IMR-90 (cell line): ENCODE results near the gene POLE4. TPM values are rescaled to one million over a fixed set of nuclear protein-coding genes. Genes with fewer than 3 reads are reported as not detected.

Experiments used
- ATAC-seq: fragments of 200-7000 bp; cut with Tn5 transposase; 2 replicates; pipeline ENCODE4 v1.9.1; 2020; ENCODE audit warnings: low read depth, mild to moderate bottlenecking, moderate library complexity
- BruUV-seq: library from RNA; stranded (reverse); fragments of 400-500 nt; replicated peaks from 2 replicates; lab custom pipeline; 2021; lab: Mats Ljungman, UMichigan
- CTCF ChIA-PET: fragments of 300-600 bp; formaldehyde crosslinking; extraction: SDS; loops from one replicate; lab custom pipeline; 2021; ENCODE audit warnings: antibody characterized with exemption; lab: Yijun Ruan, JAX
- POLR2A ChIA-PET: fragments of 300-600 bp; sonication (Branson Sonifier 250); formaldehyde crosslinking; loops from one replicate; lab custom pipeline; 2022; ENCODE audit warnings: antibody characterized with exemption; ENCODE audit not compliant: unreplicated experiment; lab: Charles Lee
- DNase-seq: peaks from one replicate; pipeline ENCODE4 v3.0.0; 2013
- H2AFZ ChIP-seq: replicated peaks from 2 replicates; pipeline ENCODE3; 2013; ENCODE audit warnings: low read length, mild to moderate bottlenecking; ENCODE audit not compliant: poor library complexity
- H2AK5ac ChIP-seq: 2 replicates; pipeline ENCODE4 v1.6.1; 2013; ENCODE audit warnings: low read depth, low read length, inconsistent platforms
- H2AK9ac ChIP-seq: replicated peaks from 2 replicates; pipeline ENCODE3; 2013; ENCODE audit warnings: mild to moderate bottlenecking, low read depth, low read length, moderate library complexity; ENCODE audit not compliant: poor library complexity
- H2BK120ac ChIP-seq: 2 replicates; pipeline ENCODE4 v1.6.1; 2013; ENCODE audit warnings: low read depth, low read length, inconsistent platforms
- H2BK15ac ChIP-seq: 3 replicates; pipeline ENCODE4 v1.6.1; 2013; ENCODE audit warnings: low read depth, low read length, inconsistent platforms
- H2BK20ac ChIP-seq: 2 replicates; pipeline ENCODE4 v1.6.1; 2013; ENCODE audit warnings: low read depth, mild to moderate bottlenecking, inconsistent platforms, low read length, moderate library complexity
- H2BK5ac ChIP-seq: 2 replicates; pipeline ENCODE4 v1.6.1; 2013; ENCODE audit warnings: mild to moderate bottlenecking, low read depth, low read length, inconsistent platforms; ENCODE audit not compliant: poor library complexity, severe bottlenecking
- H3K14ac ChIP-seq: replicated peaks from 2 replicates; pipeline ENCODE4 v1.6.1; 2013; ENCODE audit warnings: low read depth, low read length, inconsistent platforms
- H3K18ac ChIP-seq: 2 replicates; pipeline ENCODE4 v1.6.1; 2013; ENCODE audit warnings: low read depth, low read length, control low read depth
- H3K23ac ChIP-seq: 2 replicates; pipeline ENCODE4 v1.6.1; 2013; ENCODE audit warnings: low read depth, low read length, inconsistent platforms
- H3K27ac ChIP-seq: 2 replicates; pipeline ENCODE4 v1.5.1; 2013; ENCODE audit warnings: mild to moderate bottlenecking, control low read depth, low read length; ENCODE audit not compliant: insufficient read depth
- H3K27me3 ChIP-seq: 2 replicates; pipeline ENCODE4 v1.6.1; 2013; ENCODE audit warnings: low read length; ENCODE audit not compliant: control insufficient read depth, insufficient read depth
- H3K36me3 ChIP-seq: 2 replicates; pipeline ENCODE4 v1.6.1; 2013; ENCODE audit warnings: low read length, mixed read lengths; ENCODE audit not compliant: control insufficient read depth, insufficient read depth
- H3K4ac ChIP-seq: 2 replicates; pipeline ENCODE4 v1.6.1; 2013; ENCODE audit warnings: low read depth, low read length, inconsistent platforms
- H3K4me1 ChIP-seq: 2 replicates; pipeline ENCODE4 v1.6.1; 2013; ENCODE audit warnings: low read length, mixed read lengths; ENCODE audit not compliant: control insufficient read depth, insufficient read depth
- H3K4me2 ChIP-seq: 2 replicates; pipeline ENCODE4 v1.6.1; 2013; ENCODE audit warnings: low read depth, mild to moderate bottlenecking, control low read depth, low read length, moderate library complexity
- H3K4me3 ChIP-seq: 2 replicates; pipeline ENCODE4 v1.5.1; 2013; ENCODE audit warnings: low read depth, mild to moderate bottlenecking, control low read depth, low read length, moderate library complexity; ENCODE audit not compliant: insufficient read depth
- H3K56ac ChIP-seq: 2 replicates; pipeline ENCODE4 v1.6.1; 2013; ENCODE audit warnings: low read length, inconsistent platforms; ENCODE audit not compliant: insufficient read depth; ENCODE audit errors: extremely low read depth
- H3K79me1 ChIP-seq, 2 experiments: 2 replicates each; pipeline ENCODE4 v1.6.1; 2013; ENCODE audit warnings: low read length in 2 of 2, inconsistent platforms in 1 of 2, low read depth in 1 of 2
- H3K9ac ChIP-seq: 2 replicates; pipeline ENCODE4 v1.6.1; 2013; ENCODE audit warnings: low read depth, low read length, control low read depth
- H3K9me1 ChIP-seq: 2 replicates; pipeline ENCODE4 v1.6.1; 2013; ENCODE audit warnings: low read length, inconsistent platforms; ENCODE audit not compliant: insufficient read depth
- H3K9me3 ChIP-seq: 2 replicates; pipeline ENCODE4 v1.6.1; 2013; ENCODE audit warnings: low read length; ENCODE audit not compliant: control insufficient read depth, insufficient read depth
- H4K20me1 ChIP-seq: 2 replicates; pipeline ENCODE4 v1.6.1; 2013; ENCODE audit warnings: low read length, inconsistent platforms; ENCODE audit not compliant: insufficient read depth
- H4K5ac ChIP-seq: 2 replicates; pipeline ENCODE4 v1.6.1; 2013; ENCODE audit warnings: mild to moderate bottlenecking, low read depth, low read length, control low read depth
- H4K8ac ChIP-seq, 2 experiments: 2 replicates each; pipeline ENCODE4 v1.6.1; 2013; ENCODE audit warnings: low read depth in 2 of 2, low read length in 2 of 2, control low read depth in 1 of 2, inconsistent platforms in 1 of 2
- H4K91ac ChIP-seq: 2 replicates; pipeline ENCODE4 v1.6.1; 2013; ENCODE audit warnings: low read depth, low read length, inconsistent platforms; ENCODE audit not compliant: insufficient read depth
- RFX5 ChIP-seq: IDR thresholded peaks from 2 replicates; pipeline ENCODE4 v1.8.0; 2012; ENCODE audit warnings: low read depth, mild to moderate bottlenecking, low read length, moderate library complexity
- WGBS, 2 experiments: methylation state at CpG; one replicate each; pipeline versions ENCODE4 v1.1.5 to v1.1.7; 2013; ENCODE audit warnings: missing lambda C conversion rate in 2 of 2; ENCODE audit not compliant: insufficient read length in 1 of 2; ENCODE audit errors: extremely low coverage in 2 of 2; 5-methylcytosine and 5-hydroxymethylcytosine counted together
- dilution Hi-C: fragments of 300-500 bp; cut with HindIII; formaldehyde crosslinking; loops from one replicate; pipeline ENCODE4 v1.14.3; 2018; ENCODE audit warnings: low sequenced_read_pairs; ENCODE audit not compliant: unreplicated experiment
- in situ Hi-C: fragments of 300-500 bp; cut with MboI; formaldehyde crosslinking; loops from 3 replicates; pipeline ENCODE4 v1.14.3; 2019; ENCODE audit warnings: low sequenced_read_pairs, inconsistent platforms, mixed read lengths
- intact Hi-C: fragments of 100-400 bp; cut with micrococcal nuclease; formaldehyde crosslinking; loops from 2 replicates; pipeline ENCODE4 v1.10.0; 2022
- polyA plus RNA-seq, 3 experiments: library from polyadenylated mRNA; depleted of rRNA; stranded (reverse); fragments of >200 nt; gene quantifications; 2 replicates each; pipeline ENCODE4 v1.2.3, GENCODE V29; 2012; ENCODE audit warnings: low replicate concordance in 1 of 3
- total RNA-seq: library from RNA; depleted of rRNA; stranded (reverse); fragments of >200 nt; gene quantifications from 2 replicates; pipeline ENCODE4 v1.2.3, GENCODE V29; 2012

POLE4 gene
- total and polyA plus RNA-seq, 2 of the 4 experiments (the other 2 are of a cell fraction): 9.0 to 23.9 TPM

- H4K5ac ChIP-seq: no peak overlapping the region
- H3K9ac ChIP-seq: no peak overlapping the region
- no peak overlapping the region for H2AK9ac ChIP-seq
- TF ChIP-seq RFX5: no peak
- no peak for DNase-seq
- no peaks in the 10 kb centered on the region for H4K20me1 ChIP-seq
- H3K4me2 ChIP-seq: no peak overlapping the region
- in situ Hi-C loops: no loop called here
- CTCF ChIA-PET: no interaction called here
- no peak for ATAC-seq
- POLR2A ChIA-PET: no interaction called here
- no peak overlapping the region for H3K14ac ChIP-seq
- H3K23ac ChIP-seq: no peak overlapping the region
- dilution Hi-C loops: no loop called here
- H3K56ac ChIP-seq: no peak overlapping the region
- H2BK15ac ChIP-seq: no peak overlapping the region
- BruUV-seq: no TSS peak
- no peak overlapping the region for H3K4me3 ChIP-seq
- H2AK5ac ChIP-seq: no peak overlapping the region
- no peak overlapping the region for H2AFZ ChIP-seq
- H3K9me1 ChIP-seq: no peaks in the 10 kb centered on the region
- H3K79me1 ChIP-seq: no peaks in the 10 kb centered on the region
- H3K18ac ChIP-seq: no peak overlapping the region
- H4K91ac ChIP-seq: no peak overlapping the region
- no peaks in the 10 kb centered on the region for H3K4me1 ChIP-seq
- no peak overlapping the region for H3K27ac ChIP-seq
- no peaks in the 10 kb centered on the region for H3K9me3 ChIP-seq
- no peaks in the 10 kb centered on the region for H3K36me3 ChIP-seq
- H2BK120ac ChIP-seq: no peak overlapping the region
- H2BK20ac ChIP-seq: no peak overlapping the region
- H3K27me3 ChIP-seq: no peaks in the 10 kb centered on the region
- H4K8ac ChIP-seq: no peak overlapping the region
- WGBS, 2 experiments: 67% methylated on average over 1 of the region's 3 CpGs; no CpG with 5 or more reads in 1 of the 2 experiments
- intact Hi-C loops: no loop called here
- no peak overlapping the region for H3K4ac ChIP-seq
- H2BK5ac ChIP-seq: no peak overlapping the region
Observed at GRCh38 chr2:74984947-74985637, 26.6 kb downstream of the POLE4 start.
